ENCODE results near the gene DNAJB7.

- no peak for TF ChIP-seq CTCF (IDR thresholded peaks at IDR 0.05; ENCODE audit: insufficient read depth, low read depth, low read length)
- no peak for TF ChIP-seq EZH2 (IDR thresholded peaks at IDR 0.05; ENCODE audit: insufficient read depth, low read length)
Measured at GRCh38 chr22:40875111-40875510, 13.2 kb upstream of the DNAJB7 start.
